Heart left ventricle (tissue), 13 donors: ENCODE results near the gene JPT1.
"Not testable (repeated sequence)": the region's sequence is repeated elsewhere in the genome, so short reads cannot be mapped to it uniquely, and the experiment has no call there.

Experiments used
- CTCF ChIP-seq, 12 donors: fragments of 200-600 bp; sonication (generic) in 4 of 12; IDR thresholded peaks; one replicate each; pipeline versions ENCODE4 v1.5.0 to v1.8.0; 2018 to 2022; ENCODE audit warnings: antibody characterized with exemption in 12 of 12, mild to moderate bottlenecking in 5 of 12
- POLR2A ChIP-seq, 2 donors: fragments of 450-650 bp; IDR thresholded peaks; one replicate each; pipeline ENCODE4 v1.6.1; 2017; ENCODE audit warnings: antibody characterized with exemption in 2 of 2, mild to moderate bottlenecking in 2 of 2, moderate library complexity in 2 of 2
- donor health status: ischemic (EF 13 %, LVEDD 7.1; RV severe dilation, severe dysfunction).
- donor health status: DM: no; HTN: yes; CAD: no.
- donor health status: DM: no; HTN: no; CAD: no.
- donor health status: ischemic (EF 25% LVEDD 6.9; RV normal size, moderate dysfunction).
- donor health status: ischemic (EF 25% LVEDD 5.7; RV mildly dilated, moderate dysfunction).
- donor health status: ischemic (EF 35%, LVEDD 5.7; RV mildly dilated, moderate dysfunction).
- donor health status: nonischemic (EF 11% LVEDD 7.7; RV severe dilation, severe dysfunction).
- donor health status: DM: yes; HTN: yes; CAD: no.
- donor health status: PGD.
- donor health status: ischemic (EF 29% LVEDD 5.4; RV normal size, mild dysfunction).
- donor health status: nonischemic (EF 23%, LVEDD 6.1; RV moderate dilation, normal function).

GRCh38 chr17:75158480-75158879, 4.2 kb upstream of the JPT1 start:
- TF ChIP-seq CTCF, POLR2A (IDR thresholded peaks at IDR 0.05): not testable (repeated sequence)
